ENCODE results near the gene KIF1B. TPM values are rescaled to one million over a fixed set of nuclear protein-coding genes. Genes with fewer than 3 reads are reported as not detected.

The KIF1B gene
- total and polyA plus RNA-seq, 2 donors = 5.5 to 6.9 TPM

- Histone ChIP-seq H3K4me3 (ENCODE audit: low read length in 2 of 2) (no peak overlapping the region), H3K27ac (ENCODE audit: low read depth in 1 of 2, low read length in 1 of 2) (no peak overlapping the region), H3K9me3 (ENCODE audit: control insufficient read depth in 2 of 2, insufficient read depth in 1 of 2, low read length in 1 of 2) (no peaks in the 10 kb centered on the region), H3K36me3 (ENCODE audit: control insufficient read depth in 2 of 2, insufficient read depth in 2 of 2, low read length in 1 of 2) (peaks cover 0 to 5% of the 10 kb centered on the region in 2 donors), H3K27me3 (ENCODE audit: control insufficient read depth in 2 of 2, insufficient read depth in 1 of 2, low read length in 1 of 2) (no peaks in the 10 kb centered on the region), H3K4me1 (ENCODE audit: control insufficient read depth in 2 of 2, insufficient read depth in 2 of 2, low read length in 2 of 2) (no peaks in the 10 kb centered on the region)
- WGBS = 99% methylated on average over 1 of the region's 1 CpG
- DNase-seq (ENCODE audit: low read depth in 6 of 9, low spot score in 9 of 9) = no peak
These were observed 88.8 kb downstream of the KIF1B start for GRCh38 chr1:10299151-10299550.

GRCh38 chr1:10302416-10302815 is 92.0 kb downstream of the KIF1B start:
- H3K27ac ChIP-seq (ENCODE audit: low read depth in 1 of 2, low read length in 1 of 2) = no peak overlapping the region
- 98% methylated on average over 6 of the region's 6 CpGs for WGBS
- no peaks in the 10 kb centered on the region for H3K9me3 ChIP-seq (ENCODE audit: control insufficient read depth in 2 of 2, insufficient read depth in 1 of 2, low read length in 1 of 2)
- DNase-seq (ENCODE audit: low read depth in 6 of 9, low spot score in 9 of 9) = no peak
- no peaks in the 10 kb centered on the region for H3K4me1 ChIP-seq (ENCODE audit: control insufficient read depth in 2 of 2, insufficient read depth in 2 of 2, low read length in 2 of 2)
- H3K36me3 ChIP-seq (ENCODE audit: control insufficient read depth in 2 of 2, insufficient read depth in 2 of 2, low read length in 1 of 2) = no peaks in the 10 kb centered on the region
- no peaks in the 10 kb centered on the region for H3K27me3 ChIP-seq (ENCODE audit: control insufficient read depth in 2 of 2, insufficient read depth in 1 of 2, low read length in 1 of 2)
- no peak overlapping the region for H3K4me3 ChIP-seq (ENCODE audit: low read length in 2 of 2)

- H3K4me1 ChIP-seq (ENCODE audit: control insufficient read depth in 2 of 2, insufficient read depth in 2 of 2, low read length in 2 of 2) = no peaks in the 10 kb centered on the region
- 98% methylated on average over 11 of the region's 11 CpGs for WGBS
- H3K27ac ChIP-seq (ENCODE audit: low read depth in 1 of 2, low read length in 1 of 2) = no peak overlapping the region
- H3K27me3 ChIP-seq (ENCODE audit: control insufficient read depth in 2 of 2, insufficient read depth in 1 of 2, low read length in 1 of 2) = no peaks in the 10 kb centered on the region
- no peak overlapping the region for H3K4me3 ChIP-seq (ENCODE audit: low read length in 2 of 2)
- no peaks in the 10 kb centered on the region for H3K9me3 ChIP-seq (ENCODE audit: control insufficient read depth in 2 of 2, insufficient read depth in 1 of 2, low read length in 1 of 2)
- no peaks in the 10 kb centered on the region for H3K36me3 ChIP-seq (ENCODE audit: control insufficient read depth in 2 of 2, insufficient read depth in 2 of 2, low read length in 1 of 2)
- no peak for DNase-seq (ENCODE audit: low read depth in 6 of 9, low spot score in 9 of 9)
These were observed 93.9 kb downstream of the KIF1B start for GRCh38 chr1:10304295-10304694.

- H3K4me3 ChIP-seq (ENCODE audit: low read length in 2 of 2) = no peak overlapping the region
- WGBS = 71% methylated on average over 2 of the region's 2 CpGs
- no peaks in the 10 kb centered on the region for H3K4me1 ChIP-seq (ENCODE audit: control insufficient read depth in 2 of 2, insufficient read depth in 2 of 2, low read length in 2 of 2)
- no peak for DNase-seq (ENCODE audit: low read depth in 6 of 9, low spot score in 9 of 9)
- no peaks in the 10 kb centered on the region for H3K9me3 ChIP-seq (ENCODE audit: control insufficient read depth in 2 of 2, insufficient read depth in 1 of 2, low read length in 1 of 2)
- no peaks in the 10 kb centered on the region for H3K27me3 ChIP-seq (ENCODE audit: control insufficient read depth in 2 of 2, insufficient read depth in 1 of 2, low read length in 1 of 2)
- no peak overlapping the region for H3K27ac ChIP-seq (ENCODE audit: low read depth in 1 of 2, low read length in 1 of 2)
- no peaks in the 10 kb centered on the region for H3K36me3 ChIP-seq (ENCODE audit: control insufficient read depth in 2 of 2, insufficient read depth in 2 of 2, low read length in 1 of 2)
These were observed 96.1 kb downstream of the KIF1B start for GRCh38 chr1:10306435-10306834.

- WGBS = 94% methylated on average over 3 of the region's 3 CpGs
- Histone ChIP-seq H3K4me3 (ENCODE audit: low read length in 2 of 2) (no peak overlapping the region), H3K4me1 (ENCODE audit: control insufficient read depth in 2 of 2, insufficient read depth in 2 of 2, low read length in 2 of 2) (no peaks in the 10 kb centered on the region), H3K9me3 (ENCODE audit: control insufficient read depth in 2 of 2, insufficient read depth in 1 of 2, low read length in 1 of 2) (no peaks in the 10 kb centered on the region), H3K27ac (ENCODE audit: low read depth in 1 of 2, low read length in 1 of 2) (no peak overlapping the region), H3K27me3 (ENCODE audit: control insufficient read depth in 2 of 2, insufficient read depth in 1 of 2, low read length in 1 of 2) (no peaks in the 10 kb centered on the region), H3K36me3 (ENCODE audit: control insufficient read depth in 2 of 2, insufficient read depth in 2 of 2, low read length in 1 of 2) (no peaks in the 10 kb centered on the region)
- DNase-seq (ENCODE audit: low read depth in 6 of 9, low spot score in 9 of 9) = peak in 2 of 9 donors; percentile 7 to 25
These were observed 97.6 kb downstream of the KIF1B start for GRCh38 chr1:10308001-10308400.

GRCh38 chr1:10309243-10310011 is 99.1 kb downstream of the KIF1B start:
- Histone ChIP-seq H3K4me1 (ENCODE audit: control insufficient read depth in 2 of 2, insufficient read depth in 2 of 2, low read length in 2 of 2) (no peaks in the 10 kb centered on the region), H3K9me3 (ENCODE audit: control insufficient read depth in 2 of 2, insufficient read depth in 1 of 2, low read length in 1 of 2) (no peaks in the 10 kb centered on the region), H3K27me3 (ENCODE audit: control insufficient read depth in 2 of 2, insufficient read depth in 1 of 2, low read length in 1 of 2) (no peaks in the 10 kb centered on the region), H3K4me3 (ENCODE audit: low read length in 2 of 2) (no peak overlapping the region), H3K27ac (ENCODE audit: low read depth in 1 of 2, low read length in 1 of 2) (no peak overlapping the region), H3K36me3 (ENCODE audit: control insufficient read depth in 2 of 2, insufficient read depth in 2 of 2, low read length in 1 of 2) (no peaks in the 10 kb centered on the region)
- WGBS = 95% methylated on average over 6 of the region's 6 CpGs
- DNase-seq (ENCODE audit: low read depth in 6 of 9, low spot score in 9 of 9) = no peak

GRCh38 chr1:10316752-10317151 is 106.4 kb downstream of the KIF1B start:
- H3K27me3 ChIP-seq (ENCODE audit: control insufficient read depth in 2 of 2, insufficient read depth in 1 of 2, low read length in 1 of 2) = no peaks in the 10 kb centered on the region
- H3K4me1 ChIP-seq (ENCODE audit: control insufficient read depth in 2 of 2, insufficient read depth in 2 of 2, low read length in 2 of 2) = no peaks in the 10 kb centered on the region
- H3K27ac ChIP-seq (ENCODE audit: low read depth in 1 of 2, low read length in 1 of 2) = no peak overlapping the region
- no peak for DNase-seq (ENCODE audit: low read depth in 6 of 9, low spot score in 9 of 9)
- H3K36me3 ChIP-seq (ENCODE audit: control insufficient read depth in 2 of 2, insufficient read depth in 2 of 2, low read length in 1 of 2) = no peaks in the 10 kb centered on the region
- no peak overlapping the region for H3K4me3 ChIP-seq (ENCODE audit: low read length in 2 of 2)
- 97% methylated on average over 2 of the region's 2 CpGs for WGBS
- H3K9me3 ChIP-seq (ENCODE audit: control insufficient read depth in 2 of 2, insufficient read depth in 1 of 2, low read length in 1 of 2) = no peaks in the 10 kb centered on the region

GRCh38 chr1:10319750-10320149 is 109.4 kb downstream of the KIF1B start:
- Histone ChIP-seq H3K27me3 (ENCODE audit: control insufficient read depth in 2 of 2, insufficient read depth in 1 of 2, low read length in 1 of 2) (no peaks in the 10 kb centered on the region), H3K9me3 (ENCODE audit: control insufficient read depth in 2 of 2, insufficient read depth in 1 of 2, low read length in 1 of 2) (no peaks in the 10 kb centered on the region), H3K4me1 (ENCODE audit: control insufficient read depth in 2 of 2, insufficient read depth in 2 of 2, low read length in 2 of 2) (no peaks in the 10 kb centered on the region), H3K36me3 (ENCODE audit: control insufficient read depth in 2 of 2, insufficient read depth in 2 of 2, low read length in 1 of 2) (peaks cover 0 to 7% of the 10 kb centered on the region in 2 donors), H3K27ac (ENCODE audit: low read depth in 1 of 2, low read length in 1 of 2) (no peak overlapping the region), H3K4me3 (ENCODE audit: low read length in 2 of 2) (no peak overlapping the region)
- no peak for DNase-seq (ENCODE audit: low read depth in 6 of 9, low spot score in 9 of 9)
- 89% methylated on average over 1 of the region's 1 CpG for WGBS

GRCh38 chr1:10320336-10320735 is 110.0 kb downstream of the KIF1B start:
- no peak for DNase-seq (ENCODE audit: low read depth in 6 of 9, low spot score in 9 of 9)
- WGBS = 98% methylated on average over 4 of the region's 4 CpGs
- H3K27me3 ChIP-seq (ENCODE audit: control insufficient read depth in 2 of 2, insufficient read depth in 1 of 2, low read length in 1 of 2) = no peaks in the 10 kb centered on the region
- no peak overlapping the region for H3K4me3 ChIP-seq (ENCODE audit: low read length in 2 of 2)
- no peaks in the 10 kb centered on the region for H3K9me3 ChIP-seq (ENCODE audit: control insufficient read depth in 2 of 2, insufficient read depth in 1 of 2, low read length in 1 of 2)
- H3K36me3 ChIP-seq (ENCODE audit: control insufficient read depth in 2 of 2, insufficient read depth in 2 of 2, low read length in 1 of 2) = peaks cover 0 to 7% of the 10 kb centered on the region in 2 donors
- no peak overlapping the region for H3K27ac ChIP-seq (ENCODE audit: low read depth in 1 of 2, low read length in 1 of 2)
- no peaks in the 10 kb centered on the region for H3K4me1 ChIP-seq (ENCODE audit: control insufficient read depth in 2 of 2, insufficient read depth in 2 of 2, low read length in 2 of 2)

Data from thymus (tissue), 11 donors.